NCI-H2196 treated with DMSO at 0.1 percent for 48 hours (cell line): ENCODE results near the gene LNX1.
"Not testable (repeated sequence)": the region's sequence is repeated elsewhere in the genome, so short reads cannot be mapped to it uniquely, and the experiment has no call there.

Source experiments
- DNase-seq: peaks from one replicate; lab custom pipeline; 2025; ENCODE audit not compliant: unreplicated experiment; lab: John Stamatoyannopoulos, UW

The LNX1 gene

GRCh38 chr4:53477038-53477565, 114.2 kb downstream of the LNX1 start:
- DNase-seq: no peak

- DNase-seq: no peak
Measured at GRCh38 chr4:53476232-53477037, 114.9 kb downstream of the LNX1 start.

GRCh38 chr4:53466576-53466975, 124.7 kb downstream of the LNX1 start:
- not testable (repeated sequence) for DNase-seq

GRCh38 chr4:53465891-53466290, 125.4 kb downstream of the LNX1 start:
- no peak for DNase-seq

GRCh38 chr4:53465281-53465680, 126.0 kb downstream of the LNX1 start:
- DNase-seq: no peak

- no peak for DNase-seq
Measured at GRCh38 chr4:53463340-53463739, 127.9 kb downstream of the LNX1 start.

- DNase-seq: no peak
Measured at GRCh38 chr4:53461244-53461643, 130.0 kb downstream of the LNX1 start.

GRCh38 chr4:53459548-53459947, 131.7 kb downstream of the LNX1 start:
- no peak for DNase-seq

- DNase-seq: no peak
Measured at GRCh38 chr4:53456178-53456577, 135.1 kb downstream of the LNX1 start.

GRCh38 chr4:53455766-53456165, 135.5 kb downstream of the LNX1 start:
- DNase-seq: no peak

GRCh38 chr4:53453385-53453784, 137.9 kb downstream of the LNX1 start:
- no peak for DNase-seq

- no peak for DNase-seq
Measured at GRCh38 chr4:53450773-53451172, 140.5 kb downstream of the LNX1 start.

GRCh38 chr4:53444954-53445353, 146.3 kb downstream of the LNX1 start:
- DNase-seq: no peak

GRCh38 chr4:53441564-53441963, 149.7 kb downstream of the LNX1 start:
- DNase-seq: no peak

- no peak for DNase-seq
Measured at GRCh38 chr4:53436251-53436650, 155.0 kb downstream of the LNX1 start.

GRCh38 chr4:53432528-53433424, 158.5 kb downstream of the LNX1 start:
- DNase-seq: no peak

GRCh38 chr4:53431052-53431451, 160.2 kb downstream of the LNX1 start:
- DNase-seq: no peak

- no peak for DNase-seq
Measured at GRCh38 chr4:53427366-53427765, 163.9 kb downstream of the LNX1 start.

GRCh38 chr4:53424280-53424679, 167.0 kb downstream of the LNX1 start:
- DNase-seq: no peak

- DNase-seq: no peak
Measured at GRCh38 chr4:53422367-53422766, 168.9 kb downstream of the LNX1 start.

- no peak for DNase-seq
Measured at GRCh38 chr4:53421791-53422190, 169.5 kb downstream of the LNX1 start.

GRCh38 chr4:53419208-53419607, 172.1 kb downstream of the LNX1 start:
- DNase-seq: no peak
